Left ventricle myocardium inferior (tissue), 1 donor: Measurements from ENCODE around the gene PRKD3. TPM values are rescaled to one million over a fixed set of nuclear protein-coding genes. Genes with fewer than 3 reads are reported as not detected.

Source experiments
- DNase-seq: peaks from one replicate; pipeline ENCODE4 v3.0.0-alpha.2; 2020
- H3K27ac ChIP-seq: fragments of 200-600 bp; replicated peaks from 2 replicates; pipeline ENCODE4 v1.8.0; 2021
- H3K27me3 ChIP-seq: fragments of 200-600 bp; 2 replicates; pipeline ENCODE4 v1.8.0; 2021; ENCODE audit warnings: low read depth
- H3K36me3 ChIP-seq: fragments of 200-600 bp; 2 replicates; pipeline ENCODE4 v1.8.0; 2021
- H3K4me1 ChIP-seq: fragments of 200-600 bp; 2 replicates; pipeline ENCODE4 v1.8.0; 2021
- H3K4me3 ChIP-seq: fragments of 200-600 bp; 2 replicates; pipeline ENCODE4 v1.8.0; 2021; ENCODE audit warnings: mild to moderate bottlenecking, moderate library complexity
- H3K9me3 ChIP-seq: fragments of 200-600 bp; replicated peaks from 2 replicates; pipeline ENCODE4 v1.8.0; 2021
- CTCF ChIP-seq: fragments of 200-600 bp; IDR thresholded peaks from 2 replicates; pipeline ENCODE4 v1.8.0; 2021; ENCODE audit warnings: antibody characterized with exemption, mild to moderate bottlenecking, borderline replicate concordance
- intact Hi-C: fragments of 100-400 bp; cut with micrococcal nuclease; formaldehyde crosslinking; loops from one replicate; pipeline ENCODE4 v1.11.0; 2022
- total RNA-seq: library from RNA; stranded (reverse); fragmentation: NEBNext Ultra II Directional; extraction: Animal tissue kit (Norgen Biotek cat#: 25700); gene quantifications from one replicate; pipeline ENCODE4 v1.2.1, GENCODE V29; 2021
- donor health status: DM: no; HTN: yes; CAD: no; lungs with severe emphysema.

Gene PRKD3
- total RNA-seq, 1 donor from 2014 or later: 14.8 TPM

DNA sequence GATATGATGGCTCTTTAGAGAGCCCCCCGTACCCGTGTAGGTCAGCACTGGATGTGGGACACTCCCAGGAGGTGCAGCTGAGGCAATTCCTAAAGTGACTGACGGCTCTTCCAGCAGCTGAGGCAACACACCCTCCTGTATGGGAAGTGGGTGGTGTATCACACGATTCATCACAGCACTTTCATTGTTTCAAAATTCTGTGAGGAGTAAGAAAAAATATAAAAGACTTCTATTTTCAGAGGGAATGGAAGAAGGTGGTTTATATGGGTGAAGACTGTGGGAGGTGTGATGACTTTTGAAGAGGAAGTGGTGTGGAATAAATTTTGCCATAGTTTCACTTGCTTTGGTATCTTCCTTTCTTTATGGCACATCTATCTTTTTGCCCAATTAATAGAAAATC lies 42.1 kb upstream of the PRKD3 start:
- Histone ChIP-seq H3K27ac (no peak overlapping the region), H3K4me1 (peaks cover under 1% of the 10 kb centered on the region), H3K4me3 (no peak overlapping the region), H3K36me3 (no peaks in the 10 kb centered on the region), H3K27me3 (no peaks in the 10 kb centered on the region), H3K9me3 (no peaks in the 10 kb centered on the region)
- no peak for TF ChIP-seq CTCF
- intact Hi-C loops: no loop called here
- DNase-seq: no peak

DNA sequence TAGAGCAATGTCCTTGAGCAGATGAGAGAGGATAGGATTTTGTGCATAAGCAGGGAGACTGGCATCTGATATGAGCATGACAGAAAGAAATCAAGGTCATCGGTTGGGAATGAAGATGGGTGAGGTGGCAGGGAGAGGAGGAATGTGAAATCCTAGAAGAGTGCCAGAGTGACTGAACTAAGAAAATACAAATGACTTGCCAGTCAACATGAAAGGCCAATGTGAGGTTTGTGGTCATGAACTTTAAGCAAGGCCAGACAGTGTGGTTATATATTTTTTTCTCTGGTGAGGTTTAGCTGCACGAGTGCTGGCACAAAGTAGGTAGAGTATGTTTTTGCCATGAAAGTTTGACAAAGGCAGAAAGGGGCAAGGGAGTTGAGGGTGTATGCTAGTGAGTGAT lies 41.0 kb upstream of the PRKD3 start:
- H3K4me1 ChIP-seq: peaks cover 4% of the 10 kb centered on the region
- no peak overlapping the region for H3K4me3 ChIP-seq
- no peaks in the 10 kb centered on the region for H3K36me3 ChIP-seq
- H3K27me3 ChIP-seq: no peaks in the 10 kb centered on the region
- intact Hi-C loops: no loop called here
- DNase-seq: no peak
- H3K27ac ChIP-seq: no peak overlapping the region
- no peaks in the 10 kb centered on the region for H3K9me3 ChIP-seq
- no peak for TF ChIP-seq CTCF

- peaks cover 4% of the 10 kb centered on the region for H3K4me1 ChIP-seq
- no peak for TF ChIP-seq CTCF
- H3K36me3 ChIP-seq: no peaks in the 10 kb centered on the region
- intact Hi-C loops: no loop called here
- no peaks in the 10 kb centered on the region for H3K9me3 ChIP-seq
- DNase-seq: no peak
- no peak overlapping the region for H3K27ac ChIP-seq
- H3K27me3 ChIP-seq: no peaks in the 10 kb centered on the region
- H3K4me3 ChIP-seq: no peak overlapping the region
Observed at GRCh38 chr2:37364351-37364750, 39.7 kb upstream of the PRKD3 start.

DNA sequence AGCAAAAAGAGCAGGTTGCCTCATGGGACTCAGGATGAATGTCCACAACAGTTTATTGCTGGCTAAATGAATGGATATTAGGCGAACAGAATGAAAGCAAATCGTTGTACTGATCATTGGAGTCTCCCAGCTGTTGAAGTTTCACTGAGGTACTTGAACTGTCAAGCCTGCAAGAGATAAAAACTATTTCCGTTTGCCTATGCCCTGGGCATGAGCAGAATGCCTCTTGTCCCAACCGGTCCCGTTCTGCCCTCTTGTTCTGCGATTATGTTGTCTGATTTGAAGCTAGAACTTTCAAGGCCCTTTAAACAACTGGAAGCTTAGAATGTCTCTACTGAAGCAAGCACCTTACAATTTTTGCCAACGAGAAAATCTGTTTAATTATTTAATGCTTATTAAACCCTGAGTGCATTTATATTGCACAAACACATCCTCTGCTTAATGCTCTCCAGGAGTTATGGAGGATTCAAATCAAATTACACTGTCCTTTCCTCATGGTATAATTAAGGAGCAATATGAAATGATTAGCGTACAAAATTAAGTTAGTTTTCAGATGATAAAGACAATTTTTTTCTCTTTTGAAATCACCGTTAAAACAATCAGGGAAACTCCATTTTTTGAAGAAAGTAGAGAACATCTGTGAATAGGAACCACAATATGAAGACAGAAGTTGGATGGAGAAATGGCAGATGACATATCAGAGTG lies 37.5 kb upstream of the PRKD3 start:
- Histone ChIP-seq H3K27me3 (no peaks in the 10 kb centered on the region), H3K4me1 (peaks cover 14% of the 10 kb centered on the region), H3K4me3 (no peak overlapping the region), H3K36me3 (no peaks in the 10 kb centered on the region), H3K27ac (no peak overlapping the region), H3K9me3 (no peaks in the 10 kb centered on the region)
- no peak for DNase-seq
- intact Hi-C loops: no loop called here
- TF ChIP-seq CTCF: no peak

- H3K27me3 ChIP-seq: no peaks in the 10 kb centered on the region
- no peak overlapping the region for H3K4me3 ChIP-seq
- no peak for DNase-seq
- H3K27ac ChIP-seq: no peak overlapping the region
- TF ChIP-seq CTCF: no peak
- H3K4me1 ChIP-seq: peaks cover 16% of the 10 kb centered on the region
- no peaks in the 10 kb centered on the region for H3K36me3 ChIP-seq
- intact Hi-C loops: no loop called here
- H3K9me3 ChIP-seq: no peaks in the 10 kb centered on the region
Observed at GRCh38 chr2:37361216-37361815, 36.7 kb upstream of the PRKD3 start.
